Body of pancreas (tissue), 4 donors: ENCODE measurements around the gene SAPCD2. TPM values are rescaled to one million over a fixed set of nuclear protein-coding genes. Genes with fewer than 3 reads are reported as not detected.

Experiments
- ATAC-seq: fragments of 150-250 bp; one replicate; pipeline ENCODE4 v1.9.1; 2016
- DNase-seq, 4 donors: peaks; one replicate each; pipeline ENCODE4 v3.0.0-alpha.2; 2019
- H3K27ac ChIP-seq, 4 donors: fragments of 200-600 bp; sonication (generic); 1 replicate in 3 of 4; 2 replicates in 1 of 4; pipeline versions ENCODE4 v1.5.1 to v1.6.1; 2016 to 2019; ENCODE audit warnings: mild to moderate bottlenecking in 1 of 4, mixed read lengths in 1 of 4, moderate library complexity in 1 of 4
- H3K27me3 ChIP-seq, 2 donors: fragments of 200-600 bp; sonication (generic); one replicate each; pipeline ENCODE4 v1.6.0; 2016; ENCODE audit warnings: mild to moderate bottlenecking in 1 of 2
- H3K36me3 ChIP-seq, 2 donors: fragments of 200-600 bp; sonication (generic); replicated peaks in 1 of 2; 2 replicates each; pipeline ENCODE4 v1.5.1; 2016; ENCODE audit warnings: low read depth in 2 of 2; ENCODE audit not compliant: insufficient read depth in 1 of 2
- H3K4me1 ChIP-seq: fragments of 200-600 bp; sonication (generic); one replicate; pipeline ENCODE4 v1.6.0; 2016
- H3K4me3 ChIP-seq, 2 donors: fragments of 200-600 bp; sonication (generic); 1 replicate in 1 of 2; 2 replicates in 1 of 2; pipeline ENCODE4 v1.5.1; 2016 to 2019
- H3K9me3 ChIP-seq, 3 donors: fragments of 200-600 bp; sonication (generic); 1 replicate in 2 of 3; 2 replicates in 1 of 3; pipeline ENCODE4 v1.5.1; 2016
- CTCF ChIP-seq, 7 experiments: fragments of 450-650 bp in 4 of 7; fragments of 200-600 bp in 3 of 7; sonication (generic) in 3 of 7; IDR thresholded peaks; one replicate each; pipeline ENCODE4 v1.5.1; 2016 to 2019; ENCODE audit warnings: antibody characterized with exemption in 7 of 7
- POLR2A ChIP-seq, 3 donors: fragments of 450-650 bp; IDR thresholded peaks; one replicate each; pipeline ENCODE4 v1.6.1; 2016; ENCODE audit warnings: antibody characterized with exemption in 3 of 3, mild to moderate bottlenecking in 2 of 3
- WGBS, 2 donors: methylation state at CpG; one replicate each; pipeline ENCODE4 v1.1.5; 2017; 5-methylcytosine and 5-hydroxymethylcytosine counted together
- intact Hi-C: fragments of 100-400 bp; cut with DNase I; formaldehyde crosslinking; loops from one replicate; pipeline ENCODE4 v1.15.1; 2023
- total RNA-seq, 2 donors: library from RNA; depleted of rRNA; stranded (reverse); fragments of >200 nt; gene quantifications; one replicate each; pipeline ENCODE4 v1.1.0, GENCODE V29; 2016

Gene SAPCD2
- total RNA-seq, 2 donors from 2014 or later: 0.66 to 0.78 TPM

DNA sequence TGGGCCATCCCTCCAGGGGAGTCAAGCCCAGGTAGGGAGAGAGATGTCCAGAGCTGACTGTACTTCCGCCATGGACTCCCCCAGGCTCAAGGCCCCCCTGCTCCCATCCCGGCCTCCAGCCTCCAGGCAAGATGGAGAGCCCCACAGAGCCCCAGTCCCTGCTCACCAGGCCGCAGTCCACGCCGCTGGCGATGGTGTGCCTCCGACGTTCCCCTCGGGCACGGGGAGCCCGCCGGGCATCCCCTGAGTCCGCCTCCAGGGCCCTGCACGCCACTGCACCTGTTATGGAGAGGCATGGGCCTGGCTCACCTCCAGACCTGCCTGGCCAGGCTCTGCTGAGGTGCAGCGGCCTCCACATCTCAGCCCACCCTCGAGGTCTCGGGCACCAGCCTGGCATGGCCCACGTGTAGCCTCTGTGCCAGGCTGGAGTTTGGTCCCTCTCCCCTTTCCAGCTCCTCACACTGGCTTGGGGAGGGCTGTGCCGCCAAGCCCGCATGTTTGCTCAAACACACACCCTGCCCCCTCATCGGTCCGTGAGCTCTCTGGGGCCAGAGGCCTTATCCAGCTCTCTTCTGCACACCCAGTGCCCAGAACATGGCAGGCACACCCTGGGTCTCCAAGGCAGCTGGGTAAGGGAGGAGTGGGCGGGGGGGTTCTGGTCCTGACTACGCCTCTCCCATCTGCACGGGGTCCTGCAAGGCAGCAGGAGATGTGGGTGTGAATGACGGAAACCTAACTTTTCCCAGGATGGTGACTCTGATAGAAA lies 4.1 kb downstream of the SAPCD2 start:
- WGBS, 2 donors: 77 to 86% methylated on average over 9 to 26 of the region's 26 CpGs
- H3K9me3 ChIP-seq: no peaks in the 10 kb centered on the region
- H3K27me3 ChIP-seq: no peaks in the 10 kb centered on the region
- DNase-seq: no peak
- H3K4me3 ChIP-seq: no peak overlapping the region
- H3K36me3 ChIP-seq: no peaks in the 10 kb centered on the region
- intact Hi-C loops: no loop called here
- no peak overlapping the region for H3K27ac ChIP-seq
- no peak for ATAC-seq
- H3K4me1 ChIP-seq: peaks cover 26% of the 10 kb centered on the region
- TF ChIP-seq CTCF (IDR thresholded peaks at IDR 0.05) (no peak), POLR2A (IDR thresholded peaks at IDR 0.05) (no peak)

GRCh38 chr9:137065336-137065967 lies 4.9 kb downstream of the SAPCD2 start:
- H3K9me3 ChIP-seq: no peaks in the 10 kb centered on the region
- H3K27ac ChIP-seq: no peak overlapping the region
- no peak overlapping the region for H3K4me3 ChIP-seq
- no peaks in the 10 kb centered on the region for H3K36me3 ChIP-seq
- peaks cover 18% of the 10 kb centered on the region for H3K4me1 ChIP-seq
- H3K27me3 ChIP-seq: no peaks in the 10 kb centered on the region
- DNase-seq: no peak
- WGBS, 2 donors: 91 to 100% methylated on average over 2 to 23 of the region's 23 CpGs
- TF ChIP-seq CTCF (IDR thresholded peaks at IDR 0.05) (no peak), POLR2A (IDR thresholded peaks at IDR 0.05) (no peak)
- intact Hi-C loops: loop anchor here (2.0 kb wide), 1 partner anchor 17 kb away; no protein-coding TSS in a partner anchor
- no peak for ATAC-seq

DNA sequence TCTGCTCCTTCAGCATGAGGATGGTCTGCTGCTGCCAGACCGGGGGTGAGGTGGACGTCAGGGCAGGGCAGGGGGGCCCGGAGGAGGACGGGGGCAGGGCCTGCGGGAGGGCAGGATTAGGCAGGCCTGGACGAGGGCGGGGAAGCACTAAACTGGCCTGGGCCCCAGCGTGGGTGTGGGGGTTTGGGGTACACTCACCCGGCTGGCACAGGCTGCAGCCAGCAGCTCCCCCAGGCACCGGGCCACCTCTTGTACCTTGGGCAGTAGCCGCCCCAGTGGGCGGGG lies 5.5 kb downstream of the SAPCD2 start:
- intact Hi-C loops: loop anchor here (2.0 kb wide), 1 partner anchor 16 kb away; no protein-coding TSS in a partner anchor
- Histone ChIP-seq H3K27ac (no peak overlapping the region), H3K9me3 (no peaks in the 10 kb centered on the region), H3K27me3 (no peaks in the 10 kb centered on the region), H3K4me1 (peaks cover 12% of the 10 kb centered on the region), H3K36me3 (no peaks in the 10 kb centered on the region), H3K4me3 (no peak overlapping the region)
- ATAC-seq (no peak), DNase-seq (no peak)
- TF ChIP-seq POLR2A (IDR thresholded peaks at IDR 0.05): no peak
- no peak for TF ChIP-seq CTCF (IDR thresholded peaks at IDR 0.05)
- 75 to 87% methylated on average over 11 to 12 of the region's 12 CpGs for WGBS, 2 donors

DNA sequence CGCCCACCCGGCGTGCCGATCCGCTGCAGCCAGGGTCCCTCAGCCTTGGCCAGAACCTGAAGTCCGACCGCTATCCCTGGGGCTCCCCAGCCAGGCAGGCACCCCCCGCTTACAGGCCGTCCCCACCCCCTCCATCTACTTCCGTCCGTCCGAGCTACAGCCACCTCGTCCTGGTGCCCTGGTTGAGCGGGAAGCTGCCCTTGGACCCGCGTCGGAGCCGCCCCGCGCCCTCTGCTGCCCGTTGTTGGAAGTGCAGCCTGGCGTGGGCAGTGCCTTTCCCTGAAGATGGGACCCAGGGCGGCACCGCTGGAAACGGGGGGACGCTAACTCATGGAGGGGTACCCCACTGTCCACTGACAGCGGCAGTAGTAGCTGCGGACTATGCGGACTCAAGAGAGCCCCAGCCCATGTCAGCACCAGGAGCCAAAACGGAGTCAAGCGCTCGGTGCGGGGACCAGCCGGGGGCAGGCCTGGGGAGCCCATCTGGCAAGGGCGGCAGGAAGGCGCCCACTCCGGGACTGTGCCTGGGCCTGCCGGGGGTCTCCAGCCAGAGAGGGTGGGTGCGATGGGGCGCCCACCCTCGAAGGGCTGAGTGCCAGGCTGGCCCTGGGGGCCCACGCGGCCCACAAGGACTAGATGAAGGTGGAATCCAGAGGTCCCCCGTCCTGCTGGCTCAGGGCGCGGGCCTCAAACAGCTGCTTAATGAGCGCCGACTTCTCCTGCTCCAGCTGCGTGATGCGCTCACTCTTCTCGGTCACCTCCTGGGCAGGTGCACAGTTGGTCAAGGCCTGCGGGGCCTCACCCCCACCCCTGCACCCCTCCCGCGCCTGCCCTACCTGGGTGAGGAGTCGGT lies 6.1 kb downstream of the SAPCD2 start:
- WGBS, 2 donors: 41 to 65% methylated on average over 12 to 55 of the region's 55 CpGs
- ATAC-seq: peak; percentile 76
- Histone ChIP-seq H3K4me1 (peaks cover 6% of the 10 kb centered on the region), H3K27ac (no peak overlapping the region), H3K4me3 (no peak overlapping the region), H3K9me3 (no peaks in the 10 kb centered on the region), H3K27me3 (no peaks in the 10 kb centered on the region), H3K36me3 (no peaks in the 10 kb centered on the region)
- intact Hi-C loops: loop anchor here (2.0 kb wide), 1 partner anchor 15 kb away; no protein-coding TSS in a partner anchor
- peak; percentile 64 to 76 (median 74) for DNase-seq
- peak; percentile 91 to 97 (median 94) for TF ChIP-seq CTCF (IDR thresholded peaks at IDR 0.05)
- no peak for TF ChIP-seq POLR2A (IDR thresholded peaks at IDR 0.05)
